GM19193 (cell line): Measurements from ENCODE around the gene CRIM1.

ENCODE experiments used
- POLR2A ChIP-seq: IDR thresholded peaks from 4 replicates; pipeline ENCODE4 v1.6.1; 2011; ENCODE audit not compliant: insufficient read depth, insufficient read length; ENCODE audit errors: extremely low read depth

CRIM1 gene

GRCh38 chr2:36572719-36573059 lies 217.1 kb downstream of the CRIM1 start:
- TF ChIP-seq POLR2A, result no peak

GRCh38 chr2:36573165-36573564 lies 217.6 kb downstream of the CRIM1 start:
- no peak for TF ChIP-seq POLR2A

- no peak for TF ChIP-seq POLR2A
These were observed 219.0 kb downstream of the CRIM1 start for GRCh38 chr2:36574560-36574959.

GRCh38 chr2:36577884-36578283 lies 222.3 kb downstream of the CRIM1 start:
- TF ChIP-seq POLR2A, result no peak

GRCh38 chr2:36578343-36579296 lies 223.0 kb downstream of the CRIM1 start:
- no peak for TF ChIP-seq POLR2A

GRCh38 chr2:36579297-36579664 lies 223.7 kb downstream of the CRIM1 start:
- TF ChIP-seq POLR2A, result no peak

- TF ChIP-seq POLR2A, result no peak
These were observed 227.0 kb downstream of the CRIM1 start for GRCh38 chr2:36582538-36582937.

GRCh38 chr2:36582951-36583350 lies 227.4 kb downstream of the CRIM1 start:
- TF ChIP-seq POLR2A, result no peak

GRCh38 chr2:36584148-36584794 lies 228.7 kb downstream of the CRIM1 start:
- no peak for TF ChIP-seq POLR2A

- TF ChIP-seq POLR2A, result no peak
These were observed 231.1 kb downstream of the CRIM1 start for GRCh38 chr2:36586672-36587071.

GRCh38 chr2:36587101-36587500 lies 231.5 kb downstream of the CRIM1 start:
- no peak for TF ChIP-seq POLR2A

GRCh38 chr2:36587556-36587955 lies 232.0 kb downstream of the CRIM1 start:
- no peak for TF ChIP-seq POLR2A

- TF ChIP-seq POLR2A, result no peak
These were observed 233.7 kb downstream of the CRIM1 start for GRCh38 chr2:36589230-36589630.

GRCh38 chr2:36594849-36595248 lies 239.3 kb downstream of the CRIM1 start:
- no peak for TF ChIP-seq POLR2A

GRCh38 chr2:36596397-36596796 lies 240.8 kb downstream of the CRIM1 start:
- TF ChIP-seq POLR2A, result no peak

GRCh38 chr2:36597003-36597531 lies 241.5 kb downstream of the CRIM1 start:
- no peak for TF ChIP-seq POLR2A
